Activated T-helper 1 cell treated with anti-CD3 and anti-CD28 coated beads, Interleukin-2, amount 50 U/mL, for 16 hours (primary cell): ENCODE measurements around the gene ADAMTS19.

ENCODE experiments used
- DNase-seq, 2 donors: peaks; one replicate each; pipeline ENCODE4 v3.0.0-alpha.2; 2020; ENCODE audit warnings: low read depth in 1 of 2, low spot score in 1 of 2

The ADAMTS19 gene

GRCh38 chr5:129763651-129764050 is 303.6 kb downstream of the ADAMTS19 start:
- DNase-seq = no peak

GRCh38 chr5:129766798-129767197 is 306.7 kb downstream of the ADAMTS19 start:
- no peak for DNase-seq

- DNase-seq = peak in 1 of 2 donors; percentile 17
Measured at GRCh38 chr5:129767927-129768380, 307.9 kb downstream of the ADAMTS19 start.

DNA sequence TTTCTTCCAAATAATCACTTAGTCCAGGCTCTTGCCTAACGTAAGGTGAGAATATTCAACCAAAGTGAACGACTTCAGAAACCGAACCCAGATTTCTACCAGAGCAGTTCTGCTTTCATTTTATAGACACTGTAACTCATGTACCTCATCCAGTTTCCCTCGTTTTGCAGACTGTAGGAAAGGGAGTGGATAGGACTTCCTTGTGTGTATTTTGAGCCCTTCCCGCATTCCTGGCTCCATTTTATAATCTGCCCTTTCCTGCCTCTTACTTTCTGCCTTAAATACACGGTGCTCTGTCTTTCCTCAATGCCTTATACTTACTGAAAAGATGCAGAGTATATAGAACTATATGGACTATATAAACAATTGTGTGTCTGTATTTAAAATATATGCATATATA is 308.6 kb downstream of the ADAMTS19 start:
- DNase-seq = no peak

DNA sequence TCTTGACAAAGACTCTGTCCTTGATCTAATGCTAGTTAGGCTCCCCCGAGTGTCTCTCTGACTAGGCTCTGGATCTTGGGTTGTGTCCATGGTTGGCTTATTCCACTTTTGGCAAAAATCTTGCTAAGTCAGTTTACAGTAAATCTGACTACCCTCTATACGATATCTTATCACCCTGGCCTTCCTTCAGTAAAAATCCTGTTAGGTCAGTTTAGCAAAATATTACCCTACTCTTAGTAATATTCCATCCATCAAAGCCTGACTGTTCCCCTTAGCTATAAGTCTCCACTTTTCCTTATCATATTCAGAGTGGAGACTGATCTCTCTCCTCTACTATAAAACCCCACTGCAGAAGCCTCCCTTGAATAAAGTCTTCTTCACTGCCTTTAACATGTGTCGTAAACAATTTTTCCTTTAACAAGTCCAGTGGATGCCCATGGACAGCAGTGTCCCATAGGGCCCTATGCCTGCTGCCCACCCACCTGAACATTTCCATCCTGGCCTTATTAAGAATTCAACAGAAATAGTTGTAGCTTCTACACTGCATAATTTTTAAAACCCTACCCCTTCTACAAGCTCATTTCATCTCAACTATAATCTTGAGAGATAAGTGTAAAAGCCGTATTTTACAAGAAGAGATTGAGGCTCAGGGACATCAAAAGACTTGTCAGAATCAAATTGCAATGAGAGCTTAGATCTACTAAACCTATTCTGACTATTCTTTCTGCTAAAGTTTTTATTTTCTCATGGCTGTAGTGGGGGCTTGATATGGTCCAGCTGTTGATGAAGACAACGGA is 310.1 kb downstream of the ADAMTS19 start:
- no peak for DNase-seq

- no peak for DNase-seq
Measured at GRCh38 chr5:129771058-129771838, 311.1 kb downstream of the ADAMTS19 start.

GRCh38 chr5:129773376-129773775 is 313.3 kb downstream of the ADAMTS19 start:
- DNase-seq = no peak

DNA sequence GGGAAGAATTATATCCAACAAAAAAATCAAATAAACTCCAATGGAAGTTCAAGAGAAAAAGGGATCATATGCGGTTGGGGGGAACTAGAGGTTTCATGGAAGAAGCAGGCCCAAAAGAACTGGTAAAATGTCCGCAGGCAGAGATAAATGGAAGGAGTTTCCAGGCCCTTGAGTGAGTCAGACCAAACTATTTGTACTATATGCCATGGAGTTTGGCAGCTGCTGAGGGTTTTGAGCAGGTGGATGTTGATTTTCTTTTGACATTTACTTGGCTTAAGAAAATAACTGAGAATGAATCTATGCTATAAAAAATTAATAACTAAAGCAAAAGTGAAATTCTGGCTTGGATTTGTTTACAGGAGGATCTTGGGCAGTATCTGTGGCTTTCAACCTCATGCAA is 321.5 kb downstream of the ADAMTS19 start:
- DNase-seq = no peak
